Measurements from ENCODE around the gene NDUFB7. TPM values are rescaled to one million over a fixed set of nuclear protein-coding genes. Genes with fewer than 3 reads are reported as not detected.
A peak's percentile ranks its signal among the peaks of the same experiment; 100 is the strongest.

The NDUFB7 gene
- total RNA-seq, 2 experiments from 2014 or later, result 31.7 to 39.1 TPM

DNA sequence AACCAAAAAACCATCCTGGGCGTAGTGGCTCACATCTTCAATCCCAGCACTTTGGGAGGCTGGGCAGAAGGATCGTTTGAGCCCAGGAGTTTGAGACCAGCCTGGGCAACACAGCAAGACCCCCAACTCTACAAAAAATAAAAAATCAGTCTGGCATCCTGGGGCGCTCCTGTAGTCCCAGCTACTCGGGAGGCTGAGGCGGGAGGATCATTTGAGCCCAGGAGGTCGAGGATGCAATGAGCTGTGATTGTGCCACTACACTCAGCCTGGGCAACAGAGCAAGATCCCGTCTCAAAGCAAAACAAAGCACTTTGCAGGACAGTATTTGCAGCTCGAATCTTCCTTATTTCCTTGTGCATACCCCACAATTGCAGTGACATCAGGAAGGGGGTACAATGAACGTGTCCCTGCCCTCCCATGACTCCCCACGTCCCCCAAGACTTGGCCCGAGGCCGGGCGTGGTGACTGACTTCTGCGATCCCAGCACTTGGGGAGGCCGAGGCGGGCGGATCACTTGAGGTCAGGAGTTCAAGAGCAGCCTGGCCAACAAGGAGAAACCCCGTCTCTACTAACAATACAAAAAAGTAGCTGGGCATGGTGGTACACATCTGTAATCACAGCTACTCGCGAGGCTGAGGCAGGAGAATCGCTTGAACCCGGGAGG lies 870 bp downstream of the NDUFB7 start:
- H3K36me3 ChIP-seq (ENCODE audit: insufficient read depth, low read length), result peaks cover 10% of the 10 kb centered on the region
- Mint-ChIP-seq H3K9me3 (no peaks in the 10 kb centered on the region), H3K27ac (peak overlapping the region; percentile 89), H3K4me1 (ENCODE audit: low read depth) (peaks cover 33% of the 10 kb centered on the region), H3K36me3 (ENCODE audit: low read depth) (peaks cover 26% of the 10 kb centered on the region), H3K27me3 (no peaks in the 10 kb centered on the region), H3K4me3 (peak overlapping the region; percentile 96)
- ChIA-PET POLR2A (interaction anchor here (1.3 to 2.1 kb wide), 5 partner anchors 14 to 434 kb away, joined by 3 to 9 read pairs (median 4); no protein-coding TSS in a partner anchor), CTCF (interaction anchor here (1.4 to 4.7 kb wide), 3 partner anchors 15 to 99 kb away, joined by 3 to 28 read pairs (median 4); partner anchors contain the start of gene DNAJB1)
- intact Hi-C loops (cut with DNase I, micrococcal nuclease), result loop anchor here in 1 of 2 experiments (5.0 kb wide), 1 partner anchor 489 kb away; no protein-coding TSS in a partner anchor
- TF ChIP-seq, protein P1, sequence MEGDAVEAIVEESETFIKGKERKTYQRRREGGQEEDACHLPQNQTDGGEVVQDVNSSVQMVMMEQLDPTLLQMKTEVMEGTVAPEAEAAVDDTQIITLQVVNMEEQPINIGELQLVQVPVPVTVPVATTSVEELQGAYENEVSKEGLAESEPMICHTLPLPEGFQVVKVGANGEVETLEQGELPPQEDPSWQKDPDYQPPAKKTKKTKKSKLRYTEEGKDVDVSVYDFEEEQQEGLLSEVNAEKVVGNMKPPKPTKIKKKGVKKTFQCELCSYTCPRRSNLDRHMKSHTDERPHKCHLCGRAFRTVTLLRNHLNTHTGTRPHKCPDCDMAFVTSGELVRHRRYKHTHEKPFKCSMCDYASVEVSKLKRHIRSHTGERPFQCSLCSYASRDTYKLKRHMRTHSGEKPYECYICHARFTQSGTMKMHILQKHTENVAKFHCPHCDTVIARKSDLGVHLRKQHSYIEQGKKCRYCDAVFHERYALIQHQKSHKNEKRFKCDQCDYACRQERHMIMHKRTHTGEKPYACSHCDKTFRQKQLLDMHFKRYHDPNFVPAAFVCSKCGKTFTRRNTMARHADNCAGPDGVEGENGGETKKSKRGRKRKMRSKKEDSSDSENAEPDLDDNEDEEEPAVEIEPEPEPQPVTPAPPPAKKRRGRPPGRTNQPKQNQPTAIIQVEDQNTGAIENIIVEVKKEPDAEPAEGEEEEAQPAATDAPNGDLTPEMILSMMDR (IDR thresholded peaks at IDR 0.05), result no peak
- DNase-seq, result peak in 1 of 14 experiments; percentile 28
- H3K27me3 ChIP-seq (ENCODE audit: control insufficient read depth in 1 of 2, insufficient read depth in 2 of 2, low read length in 2 of 2), result no peaks in the 10 kb centered on the region
- H3K9me3 ChIP-seq (ENCODE audit: control insufficient read depth in 1 of 2, insufficient read depth in 1 of 2, low read length in 2 of 2), result no peaks in the 10 kb centered on the region
- H3K4me3 ChIP-seq (ENCODE audit: low read length), result peak overlapping the region; percentile 84
- ATAC-seq (ENCODE audit: poor library complexity), result no peak
- peaks cover 43% of the 10 kb centered on the region for H3K4me1 ChIP-seq (ENCODE audit: insufficient read depth, low read length)
- peak overlapping the region; percentile 0 to 29 for H3K27ac ChIP-seq (ENCODE audit: low read depth in 1 of 2, low read length in 2 of 2)

DNA sequence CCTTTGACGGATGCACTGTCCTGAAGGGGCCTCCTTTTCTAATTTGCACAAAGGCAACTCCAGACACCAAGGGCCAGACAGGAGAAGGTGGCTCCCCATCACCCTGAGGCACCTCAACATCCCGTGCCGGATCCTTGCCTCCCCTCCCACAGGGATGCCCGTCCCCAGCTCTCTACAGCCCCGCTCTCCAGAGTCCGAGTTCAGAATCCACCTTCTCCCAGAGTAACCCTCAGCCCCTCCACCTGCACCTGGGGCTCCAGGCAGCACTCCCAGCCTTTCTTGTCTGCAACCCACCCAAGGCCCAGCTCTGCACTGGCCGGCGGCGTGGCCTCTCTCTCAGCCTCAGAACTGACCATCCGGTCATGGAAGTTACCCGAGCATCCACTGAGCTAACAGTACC lies 4.8 kb downstream of the NDUFB7 start:
- Histone ChIP-seq H3K27me3 (ENCODE audit: control insufficient read depth in 1 of 2, insufficient read depth in 2 of 2, low read length in 2 of 2) (no peaks in the 10 kb centered on the region), H3K4me3 (ENCODE audit: low read length) (no peak overlapping the region), H3K4me1 (ENCODE audit: insufficient read depth, low read length) (peaks cover 38% of the 10 kb centered on the region), H3K27ac (ENCODE audit: low read depth in 1 of 2, low read length in 2 of 2) (peak overlapping the region in 1 of 2 donors; percentile 34), H3K9me3 (ENCODE audit: control insufficient read depth in 1 of 2, insufficient read depth in 1 of 2, low read length in 2 of 2) (no peaks in the 10 kb centered on the region), H3K36me3 (ENCODE audit: insufficient read depth, low read length) (peaks cover 41% of the 10 kb centered on the region)
- Mint-ChIP-seq H3K9me3 (no peaks in the 10 kb centered on the region), H3K27ac (peak overlapping the region; percentile 64), H3K4me3 (peak overlapping the region; percentile 46), H3K36me3 (ENCODE audit: low read depth) (peaks cover 46% of the 10 kb centered on the region), H3K4me1 (ENCODE audit: low read depth) (peaks cover 33% of the 10 kb centered on the region), H3K27me3 (no peaks in the 10 kb centered on the region)
- ATAC-seq (ENCODE audit: poor library complexity) (no peak), DNase-seq (no peak)
- intact Hi-C loops (cut with DNase I, micrococcal nuclease), result no loop called here
- POLR2A ChIA-PET, result no interaction called here
- TF ChIP-seq, protein P1 (IDR thresholded peaks at IDR 0.05), result no peak
- CTCF ChIA-PET, result interaction anchor here (3.8 kb wide), 1 partner anchor 10 kb away, joined by 18 read pairs; no protein-coding TSS in a partner anchor

DNA sequence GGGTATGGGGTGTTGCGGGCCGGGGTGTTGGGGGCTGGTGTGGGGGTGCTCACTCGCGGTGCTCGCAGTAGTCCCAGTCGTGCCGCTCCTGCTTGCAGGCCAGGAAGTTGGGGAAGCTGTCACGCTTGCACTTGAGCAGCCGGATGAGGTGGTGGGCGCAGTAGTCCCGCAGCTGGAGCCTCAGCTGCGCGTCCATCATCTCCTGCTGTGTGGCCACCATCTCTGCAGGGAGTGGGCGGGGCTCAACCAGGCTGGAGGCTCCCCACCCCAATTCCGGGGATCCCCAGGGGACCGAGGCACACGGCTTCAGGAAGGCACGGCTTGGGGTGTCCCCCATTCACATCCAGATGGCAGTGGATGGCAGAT lies 5.2 kb downstream of the NDUFB7 start:
- ChIA-PET CTCF (interaction anchor here (3.8 kb wide), 1 partner anchor 10 kb away, joined by 18 read pairs; no protein-coding TSS in a partner anchor), POLR2A (no interaction called here)
- H3K27me3 ChIP-seq (ENCODE audit: control insufficient read depth in 1 of 2, insufficient read depth in 2 of 2, low read length in 2 of 2), result no peaks in the 10 kb centered on the region
- peak in 2 of 14 experiments; percentile 36 to 51 for DNase-seq
- intact Hi-C loops (cut with DNase I, micrococcal nuclease), result no loop called here
- no peak overlapping the region for H3K27ac Mint-ChIP-seq
- no peak for ATAC-seq (ENCODE audit: poor library complexity)
- H3K4me3 ChIP-seq (ENCODE audit: low read length), result no peak overlapping the region
- H3K4me3 Mint-ChIP-seq, result peak overlapping the region; percentile 46
- no peaks in the 10 kb centered on the region for H3K9me3 Mint-ChIP-seq
- H3K27ac ChIP-seq (ENCODE audit: low read depth in 1 of 2, low read length in 2 of 2), result no peak overlapping the region
- no peaks in the 10 kb centered on the region for H3K9me3 ChIP-seq (ENCODE audit: control insufficient read depth in 1 of 2, insufficient read depth in 1 of 2, low read length in 2 of 2)
- no peaks in the 10 kb centered on the region for H3K27me3 Mint-ChIP-seq
- H3K36me3 Mint-ChIP-seq (ENCODE audit: low read depth), result peaks cover 43% of the 10 kb centered on the region
- H3K4me1 ChIP-seq (ENCODE audit: insufficient read depth, low read length), result peaks cover 40% of the 10 kb centered on the region
- TF ChIP-seq, protein P1 (IDR thresholded peaks at IDR 0.05), result no peak
- peaks cover 30% of the 10 kb centered on the region for H3K4me1 Mint-ChIP-seq (ENCODE audit: low read depth)
- peaks cover 44% of the 10 kb centered on the region for H3K36me3 ChIP-seq (ENCODE audit: insufficient read depth, low read length)
